ENCODE data around the gene MTA1.

MTA1 gene

GRCh38 chr14:105492971-105493871, 73.6 kb downstream of the MTA1 start:
- in situ Hi-C loops (cut with MboI; ENCODE audit: low sequenced_read_pairs): no loop called here

GRCh38 chr14:105493921-105494605, 74.4 kb downstream of the MTA1 start:
- in situ Hi-C loops (cut with MboI; ENCODE audit: low sequenced_read_pairs): no loop called here

- in situ Hi-C loops (cut with MboI; ENCODE audit: low sequenced_read_pairs): no loop called here
Observed at GRCh38 chr14:105494606-105494929, 74.9 kb downstream of the MTA1 start.

GRCh38 chr14:105495101-105495989, 75.7 kb downstream of the MTA1 start:
- in situ Hi-C loops (cut with MboI; ENCODE audit: low sequenced_read_pairs): no loop called here

GRCh38 chr14:105495990-105496830, 76.6 kb downstream of the MTA1 start:
- in situ Hi-C loops (cut with MboI; ENCODE audit: low sequenced_read_pairs): no loop called here

GRCh38 chr14:105496831-105497591, 77.4 kb downstream of the MTA1 start:
- in situ Hi-C loops (cut with MboI; ENCODE audit: low sequenced_read_pairs): no loop called here

- in situ Hi-C loops (cut with MboI; ENCODE audit: low sequenced_read_pairs): no loop called here
Observed at GRCh38 chr14:105497671-105498429, 78.2 kb downstream of the MTA1 start.

- in situ Hi-C loops (cut with MboI; ENCODE audit: low sequenced_read_pairs): no loop called here
Observed at GRCh38 chr14:105498430-105499255, 79.0 kb downstream of the MTA1 start.

- in situ Hi-C loops (cut with MboI; ENCODE audit: low sequenced_read_pairs): no loop called here
Observed at GRCh38 chr14:105499256-105500035, 79.8 kb downstream of the MTA1 start.

- in situ Hi-C loops (cut with MboI; ENCODE audit: low sequenced_read_pairs): no loop called here
Observed at GRCh38 chr14:105500036-105500725, 80.6 kb downstream of the MTA1 start.

GRCh38 chr14:105500726-105501101, 81.1 kb downstream of the MTA1 start:
- in situ Hi-C loops (cut with MboI; ENCODE audit: low sequenced_read_pairs): no loop called here

- in situ Hi-C loops (cut with MboI; ENCODE audit: low sequenced_read_pairs): no loop called here
Observed at GRCh38 chr14:105501504-105502291, 82.1 kb downstream of the MTA1 start.

GRCh38 chr14:105502446-105503295, 83.0 kb downstream of the MTA1 start:
- in situ Hi-C loops (cut with MboI; ENCODE audit: low sequenced_read_pairs): no loop called here

- in situ Hi-C loops (cut with MboI; ENCODE audit: low sequenced_read_pairs): no loop called here
Observed at GRCh38 chr14:105503296-105503640, 83.6 kb downstream of the MTA1 start.

Measured in HL-60/S4 treated with phorbol 12-myristate 13-acetate at 8.2 ng/mL for 4 days and 3 days (cell line).